ENCODE results near the gene QARS1.

Gene QARS1

GRCh38 chr3:49134471-49135265 lies 30.1 kb upstream of the QARS1 start:
- peak overlapping the region; percentile 64 for H3K27ac ChIP-seq
- no peak for TF ChIP-seq ZFX (IDR thresholded peaks at IDR 0.05; ENCODE audit: borderline replicate concordance)
- peak; percentile 22 for TF ChIP-seq CTCF (IDR thresholded peaks at IDR 0.05)

- no peak for TF ChIP-seq ZFX (IDR thresholded peaks at IDR 0.05; ENCODE audit: borderline replicate concordance)
- TF ChIP-seq CTCF (IDR thresholded peaks at IDR 0.05), result no peak; the same call in 1 of the 2 replicates
- peak overlapping the region; percentile 64 for H3K27ac ChIP-seq
Measured at GRCh38 chr3:49133226-49133951, 28.8 kb upstream of the QARS1 start.

DNA sequence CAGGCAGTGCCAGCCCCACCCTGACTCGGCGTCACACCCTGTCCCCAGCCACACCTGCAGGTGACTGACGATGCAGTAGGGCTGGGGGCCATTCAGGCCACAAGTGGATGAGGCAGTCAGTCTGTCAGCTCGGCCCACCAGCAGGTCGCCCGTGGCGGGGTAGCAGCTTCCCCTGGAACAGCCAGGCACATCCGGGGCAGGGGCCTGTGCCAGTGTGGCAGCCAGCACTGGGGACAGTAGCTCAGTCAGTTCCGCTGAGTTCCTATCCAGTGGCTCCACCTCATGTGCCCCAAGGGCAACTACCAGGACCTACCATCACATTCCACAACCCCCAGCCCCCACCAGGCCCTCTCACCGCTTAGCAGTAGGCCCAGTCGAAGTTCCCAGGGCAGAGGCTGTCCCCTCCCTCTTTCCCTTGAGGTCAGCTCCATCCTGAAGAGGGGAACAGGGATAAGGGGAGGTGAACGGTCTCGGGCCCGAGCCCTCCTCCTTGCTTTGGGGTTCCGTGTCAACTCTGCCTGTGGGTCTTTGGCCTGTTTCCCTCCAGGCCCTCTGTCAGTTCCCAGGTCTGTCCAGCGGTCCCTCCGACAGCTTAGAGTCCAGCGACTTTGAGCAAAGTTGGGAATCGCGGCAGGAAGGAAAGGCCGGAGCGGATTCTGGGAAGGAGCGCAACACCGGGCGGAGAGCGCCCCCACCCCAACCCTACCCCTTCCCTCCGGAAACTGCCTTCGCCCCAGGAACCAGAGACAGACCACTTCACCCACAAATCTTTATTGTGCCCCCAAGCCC lies 28.1 kb upstream of the QARS1 start, which contains the start of gene LAMB2:
TSS of gene LAMB2 (minus strand) at position 614 of the 789 bp plus-strand sequence. CDS start at position 431, 183 bp downstream.
- TF ChIP-seq ZFX (IDR thresholded peaks at IDR 0.05; ENCODE audit: borderline replicate concordance) (no peak), CTCF (IDR thresholded peaks at IDR 0.05) (peak; percentile 13; the same call in 1 of the 2 replicates)
- H3K27ac ChIP-seq, result peak within 1 kb of the TSS; percentile 64

- peak overlapping the region; percentile 64 for H3K27ac ChIP-seq
- TF ChIP-seq CTCF (IDR thresholded peaks at IDR 0.05), result no peak
- TF ChIP-seq ZFX (IDR thresholded peaks at IDR 0.05; ENCODE audit: borderline replicate concordance), result no peak
Measured at GRCh38 chr3:49132073-49132436, 27.5 kb upstream of the QARS1 start.

DNA sequence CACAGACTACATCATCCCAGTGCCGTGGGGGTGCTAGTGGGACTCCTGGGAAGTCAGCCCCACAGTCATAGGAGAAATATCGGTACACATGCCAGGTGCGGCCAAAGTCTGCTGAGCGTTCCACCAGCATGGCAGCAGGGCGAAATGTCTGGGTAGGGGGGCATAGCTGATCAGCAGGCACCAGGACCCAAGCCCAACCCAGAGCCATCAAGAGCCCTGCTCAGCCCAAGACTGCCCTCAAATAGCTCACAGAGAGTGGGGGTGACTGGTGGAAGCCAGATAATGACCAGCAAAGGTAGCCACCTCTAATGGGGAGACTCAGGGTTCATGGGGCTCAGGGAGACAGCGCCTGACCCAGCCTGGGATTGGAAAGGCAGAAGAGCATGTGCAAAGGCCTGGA lies 27.0 kb upstream of the QARS1 start:
- TF ChIP-seq ZFX (IDR thresholded peaks at IDR 0.05; ENCODE audit: borderline replicate concordance) (no peak), CTCF (IDR thresholded peaks at IDR 0.05) (no peak)
- H3K27ac ChIP-seq, result no peak overlapping the region

DNA sequence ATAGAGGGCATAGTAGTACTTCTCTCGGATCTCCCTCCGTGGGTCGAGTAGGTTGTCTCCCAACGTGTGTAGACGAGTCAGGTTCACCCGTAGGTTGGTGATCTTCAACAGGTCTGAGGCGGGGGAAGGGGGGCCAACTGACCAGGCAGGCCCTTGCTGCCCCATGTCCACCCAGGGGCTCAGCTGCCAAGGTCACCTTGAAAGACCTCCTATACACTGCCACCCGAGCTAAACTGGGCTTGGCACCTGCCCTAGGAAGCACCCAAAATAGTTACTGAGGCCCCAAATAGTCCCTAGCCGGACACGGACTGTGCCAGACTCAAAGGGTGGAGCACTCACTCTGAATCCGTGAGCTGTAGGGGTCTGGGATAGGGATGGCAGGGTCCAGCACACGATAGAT lies 26.5 kb upstream of the QARS1 start:
- TF ChIP-seq CTCF (IDR thresholded peaks at IDR 0.05), result no peak
- TF ChIP-seq ZFX (IDR thresholded peaks at IDR 0.05; ENCODE audit: borderline replicate concordance), result no peak
- no peak overlapping the region for H3K27ac ChIP-seq
